ENCODE measurements around the gene STARD9.

The STARD9 gene

GRCh38 chr15:42608110-42608531 is 32.7 kb downstream of the STARD9 start:
- no peaks in the 10 kb centered on the region for H3K9me3 ChIP-seq (ENCODE audit: insufficient read depth, low read depth, low read length)
- H3K79me2 ChIP-seq (ENCODE audit: insufficient read depth, low read length), result peaks cover 61% of the 10 kb centered on the region
- H3K9me2 ChIP-seq (replicated peaks; ENCODE audit: low read depth, low read length), result no peaks in the 10 kb centered on the region
- H3K36me3 ChIP-seq (ENCODE audit: insufficient read depth, low read length), result no peaks in the 10 kb centered on the region; the same call in 1 of the 2 replicates
- no peak overlapping the region for H2AFZ ChIP-seq (ENCODE audit: low read length)
- H3K27me3 ChIP-seq (ENCODE audit: insufficient read depth, low read length, poor library complexity, severe bottlenecking), result no peaks in the 10 kb centered on the region
- H3K4me2 ChIP-seq (ENCODE audit: low read depth, low read length, poor library complexity, severe bottlenecking), result peak overlapping the region; percentile 77
- TF ChIP-seq EZH2phosphoT487 (IDR thresholded peaks at IDR 0.05; ENCODE audit: borderline replicate concordance), result no peak
- TF ChIP-seq CTCF (conservative IDR thresholded peaks at IDR 0.05; ENCODE audit: low read length), result no peak
- H3K4me3 ChIP-seq (ENCODE audit: low read length, poor library complexity, severe bottlenecking), result peak overlapping the region; percentile 62
- peak overlapping the region; percentile 70 for H3K9ac ChIP-seq (ENCODE audit: low read depth, low read length, poor library complexity, severe bottlenecking)
- H3F3A ChIP-seq (ENCODE audit: low read depth), result peaks cover 31% of the 10 kb centered on the region
- H4K20me1 ChIP-seq (ENCODE audit: insufficient read depth, low read length, poor library complexity, severe bottlenecking), result no peaks in the 10 kb centered on the region
- H3K4me1 ChIP-seq (ENCODE audit: insufficient read depth, low read length, poor library complexity, severe bottlenecking), result peaks cover 82% of the 10 kb centered on the region

- Histone ChIP-seq H3K9ac (ENCODE audit: low read depth, low read length, poor library complexity, severe bottlenecking) (peak overlapping the region; percentile 66), H3K4me1 (ENCODE audit: insufficient read depth, low read length, poor library complexity, severe bottlenecking) (peaks cover 74% of the 10 kb centered on the region), H3K36me3 (ENCODE audit: insufficient read depth, low read length) (no peaks in the 10 kb centered on the region; the same call in 1 of the 2 replicates), H3K4me2 (ENCODE audit: low read depth, low read length, poor library complexity, severe bottlenecking) (peak overlapping the region; percentile 77), H4K20me1 (ENCODE audit: insufficient read depth, low read length, poor library complexity, severe bottlenecking) (no peaks in the 10 kb centered on the region), H2AFZ (ENCODE audit: low read length) (no peak overlapping the region), H3F3A (ENCODE audit: low read depth) (peaks cover 31% of the 10 kb centered on the region), H3K9me3 (ENCODE audit: insufficient read depth, low read depth, low read length) (no peaks in the 10 kb centered on the region), H3K79me2 (ENCODE audit: insufficient read depth, low read length) (peaks cover 61% of the 10 kb centered on the region), H3K4me3 (ENCODE audit: low read length, poor library complexity, severe bottlenecking) (peak overlapping the region; percentile 62), H3K27me3 (ENCODE audit: insufficient read depth, low read length, poor library complexity, severe bottlenecking) (no peaks in the 10 kb centered on the region), H3K9me2 (replicated peaks; ENCODE audit: low read depth, low read length) (no peaks in the 10 kb centered on the region)
- no peak for TF ChIP-seq CTCF (conservative IDR thresholded peaks at IDR 0.05; ENCODE audit: low read length)
- TF ChIP-seq EZH2phosphoT487 (IDR thresholded peaks at IDR 0.05; ENCODE audit: borderline replicate concordance), result no peak
Measured at GRCh38 chr15:42608752-42609488, 33.5 kb downstream of the STARD9 start.

- H3K4me1 ChIP-seq (ENCODE audit: insufficient read depth, low read length, poor library complexity, severe bottlenecking), result peaks cover 52% of the 10 kb centered on the region
- no peak overlapping the region for H3K9ac ChIP-seq (ENCODE audit: low read depth, low read length, poor library complexity, severe bottlenecking)
- H4K20me1 ChIP-seq (ENCODE audit: insufficient read depth, low read length, poor library complexity, severe bottlenecking), result no peaks in the 10 kb centered on the region
- TF ChIP-seq EZH2phosphoT487 (IDR thresholded peaks at IDR 0.05; ENCODE audit: borderline replicate concordance) (no peak), CTCF (conservative IDR thresholded peaks at IDR 0.05; ENCODE audit: low read length) (no peak)
- no peak overlapping the region for H3K4me3 ChIP-seq (ENCODE audit: low read length, poor library complexity, severe bottlenecking)
- H3K27me3 ChIP-seq (ENCODE audit: insufficient read depth, low read length, poor library complexity, severe bottlenecking), result no peaks in the 10 kb centered on the region
- H2AFZ ChIP-seq (ENCODE audit: low read length), result no peak overlapping the region
- H3K4me2 ChIP-seq (ENCODE audit: low read depth, low read length, poor library complexity, severe bottlenecking), result no peak overlapping the region
- no peaks in the 10 kb centered on the region for H3K36me3 ChIP-seq (ENCODE audit: insufficient read depth, low read length)
- H3F3A ChIP-seq (ENCODE audit: low read depth), result peaks cover 13% of the 10 kb centered on the region
- no peaks in the 10 kb centered on the region for H3K9me3 ChIP-seq (ENCODE audit: insufficient read depth, low read depth, low read length)
- H3K9me2 ChIP-seq (replicated peaks; ENCODE audit: low read depth, low read length), result no peaks in the 10 kb centered on the region
- peaks cover 51% of the 10 kb centered on the region for H3K79me2 ChIP-seq (ENCODE audit: insufficient read depth, low read length)
Measured at GRCh38 chr15:42611532-42611931, 36.1 kb downstream of the STARD9 start.
